B cell (primary cell): ENCODE data around the gene MED16. TPM values are rescaled to one million over a fixed set of nuclear protein-coding genes. Genes with fewer than 3 reads are reported as not detected.
"Not testable (repeated sequence)": the region's sequence is repeated elsewhere in the genome, so short reads cannot be mapped to it uniquely, and the experiment has no call there.

Experiments used
- ATAC-seq: fragments of 200-7000 bp; cut with Tn5 transposase; one replicate; pipeline ENCODE4 v1.10.0; 2021; ENCODE audit warnings: low read depth, mild to moderate bottlenecking, moderate number of reproducible peaks, moderate library complexity
- CTCF ChIA-PET: fragments of 350-600 bp; sonication (Branson Sonifier 250); formaldehyde crosslinking; loops from one replicate; lab custom pipeline; 2021; ENCODE audit warnings: antibody characterized with exemption, inconsistent platforms; lab: Charles Lee
- POLR2A ChIA-PET: fragments of 350-600 bp; sonication (Branson Sonifier 250); formaldehyde crosslinking; loops from one replicate; lab custom pipeline; 2021; ENCODE audit warnings: antibody characterized with exemption; lab: Charles Lee
- DNase-seq: peaks from one replicate; pipeline ENCODE4 v3.0.0; 2013
- H2AFZ ChIP-seq: 2 replicates; pipeline ENCODE4 v1.6.1; 2012; ENCODE audit warnings: mild to moderate bottlenecking, low read depth, low read length; ENCODE audit not compliant: insufficient read depth, poor library complexity, severe bottlenecking
- H3K27ac ChIP-seq, 2 donors: 1 replicate in 1 of 2; 2 replicates in 1 of 2; pipeline ENCODE4 v1.5.1; 2012 to 2013; ENCODE audit warnings: low read length in 2 of 2, mild to moderate bottlenecking in 2 of 2, moderate library complexity in 1 of 2
- H3K27me3 ChIP-seq, 4 experiments: fragments of 200-600 bp in 1 of 4; sonication (generic) in 1 of 4; replicated peaks in 1 of 4; 1 replicate in 2 of 4; 2 replicates in 2 of 4; pipeline versions ENCODE4 v1.6.1 to v1.7.0; 2013 to 2016; ENCODE audit warnings: low read length in 3 of 4, mild to moderate bottlenecking in 2 of 4, mixed read lengths in 1 of 4, moderate library complexity in 1 of 4; ENCODE audit not compliant: insufficient read depth in 4 of 4, control insufficient read depth in 3 of 4; ENCODE audit errors: control extremely low read depth in 1 of 4
- H3K36me3 ChIP-seq, 2 experiments: replicated peaks in 1 of 2; 1 replicate in 1 of 2; 2 replicates in 1 of 2; pipeline versions ENCODE4 v1.6.1 to v1.7.1; 2013; ENCODE audit warnings: low read length in 1 of 2; ENCODE audit not compliant: insufficient read depth in 2 of 2, control insufficient read depth in 1 of 2; ENCODE audit errors: control extremely low read depth in 1 of 2, extremely low read depth in 1 of 2
- H3K4me1 ChIP-seq, 2 donors: fragments of 200-600 bp in 1 of 2; sonication (generic) in 1 of 2; 1 replicate in 1 of 2; 2 replicates in 1 of 2; pipeline versions ENCODE4 v1.5.1 to v1.6.1; 2013 to 2017; ENCODE audit warnings: low read length in 2 of 2; ENCODE audit not compliant: control insufficient read depth in 2 of 2, insufficient read depth in 2 of 2
- H3K4me2 ChIP-seq: replicated peaks from 2 replicates; pipeline ENCODE3; 2012; ENCODE audit warnings: mild to moderate bottlenecking, low read depth, low read length; ENCODE audit not compliant: poor library complexity, severe bottlenecking
- H3K4me3 ChIP-seq, 5 experiments: fragments of 200-600 bp in 1 of 5; sonication (generic) in 1 of 5; 1 replicate in 3 of 5; 2 replicates in 2 of 5; pipeline versions ENCODE4 v1.5.1 to v1.7.0; 2011 to 2016; ENCODE audit warnings: low read length in 4 of 5, mild to moderate bottlenecking in 4 of 5, low read depth in 2 of 5, control low read depth in 1 of 5, moderate library complexity in 1 of 5; ENCODE audit not compliant: insufficient read depth in 1 of 5; ENCODE audit errors: control extremely low read depth in 1 of 5, extremely low read depth in 1 of 5
- H3K79me2 ChIP-seq: fragments of 200-600 bp; sonication (generic); one replicate; pipeline ENCODE4 v1.6.0; 2016; ENCODE audit warnings: low read length; ENCODE audit not compliant: control insufficient read depth, insufficient read depth
- H3K9ac ChIP-seq: fragments of 200-600 bp; sonication (generic); 2 replicates; pipeline ENCODE4 v1.6.1; 2017; ENCODE audit warnings: mild to moderate bottlenecking, low read length, moderate library complexity
- H3K9me3 ChIP-seq, 3 donors: one replicate each; pipeline versions ENCODE4 v1.6.1 to v1.7.1; 2013; ENCODE audit warnings: low read length in 2 of 3; ENCODE audit not compliant: control insufficient read depth in 2 of 3, insufficient read depth in 1 of 3; ENCODE audit errors: control extremely low read depth in 1 of 3
- H4K20me1 ChIP-seq: 2 replicates; pipeline ENCODE4 v1.6.0; 2012; ENCODE audit warnings: mild to moderate bottlenecking, low read length; ENCODE audit not compliant: insufficient read depth, control insufficient read depth, poor library complexity, severe bottlenecking
- H3K27ac Mint-ChIP-seq: one replicate; pipeline ENCODE4 v1.8.0; 2021; ENCODE audit warnings: mixed read lengths
- H3K27me3 Mint-ChIP-seq: one replicate; pipeline ENCODE4 v1.8.0; 2021; ENCODE audit warnings: mixed read lengths
- H3K4me1 Mint-ChIP-seq: one replicate; pipeline ENCODE4 v1.8.0; 2021; ENCODE audit warnings: mixed read lengths
- H3K4me3 Mint-ChIP-seq: one replicate; pipeline ENCODE4 v1.8.0; 2021; ENCODE audit warnings: mixed read lengths
- H3K9me3 Mint-ChIP-seq: one replicate; pipeline ENCODE4 v1.8.0; 2022; ENCODE audit warnings: mixed read lengths; ENCODE audit not compliant: insufficient read depth
- CTCF ChIP-seq: fragments of 200-600 bp; IDR thresholded peaks from one replicate; pipeline ENCODE4 v1.8.0; 2022; ENCODE audit warnings: antibody characterized with exemption, mild to moderate bottlenecking
- EZH2 ChIP-seq: IDR thresholded peaks from 2 replicates; pipeline ENCODE4 v1.6.1; 2012; ENCODE audit warnings: borderline replicate concordance, low read depth, mild to moderate bottlenecking, moderate library complexity, low read length; ENCODE audit not compliant: insufficient read depth, poor library complexity, severe bottlenecking
- WGBS: methylation state at CpG from one replicate; pipeline ENCODE4 v1.1.5; 2013; ENCODE audit warnings: missing lambda C conversion rate; ENCODE audit not compliant: insufficient coverage; 5-methylcytosine and 5-hydroxymethylcytosine counted together
- intact Hi-C: fragments of 100-400 bp; cut with micrococcal nuclease; formaldehyde crosslinking; loops from one replicate; pipeline ENCODE4 v1.10.0; 2022
- polyA plus RNA-seq: library from polyadenylated mRNA; depleted of rRNA; stranded (reverse); fragments of >200 nt; gene quantifications from 2 replicates; pipeline ENCODE4 v1.2.3, GENCODE V29; 2012
- small RNA-seq: library from RNA; depleted of rRNA; stranded (forward); fragments of <200 nt; gene quantifications from one replicate; pipeline ENCODE3, GENCODE V24; 2012; ENCODE audit warnings: low replicate concordance, low read depth; ENCODE audit not compliant: insufficient read length
- total RNA-seq, 2 donors: library from RNA; stranded (reverse); fragments of 120-200 nt in 1 of 2; gene quantifications; 1 replicate in 1 of 2; 2 replicates in 1 of 2; pipeline versions ENCODE4 v1.2.3 to v1.2.4, GENCODE V29; 2013 to 2022

Gene MED16
- total and polyA plus RNA-seq, 2 donors (not counting 1 experiment from before 2014, with no cell fraction given) = 85.0 to 85.3 TPM

GRCh38 chr19:821231-821824, 71.7 kb downstream of the MED16 start:
- Histone ChIP-seq H3K9ac (no peak overlapping the region), H3K9me3 (peaks cover 0 to 2% (median 0%) of the 10 kb centered on the region in 3 donors), H3K36me3 (no peaks in the 10 kb centered on the region), H3K27me3 (peaks cover 0 to 22% (median 8%) of the 10 kb centered on the region in 4 experiments), H2AFZ (no peak overlapping the region), H3K4me2 (peak overlapping the region; percentile 44), H3K79me2 (peaks cover 3% of the 10 kb centered on the region), H4K20me1 (no peaks in the 10 kb centered on the region), H3K4me3 (no peak overlapping the region), H3K27ac (no peak overlapping the region), H3K4me1 (peaks cover 0 to 4% of the 10 kb centered on the region in 2 donors)
- Mint-ChIP-seq H3K27me3 (peaks cover 7% of the 10 kb centered on the region), H3K9me3 (no peaks in the 10 kb centered on the region), H3K4me1 (peaks cover 2% of the 10 kb centered on the region), H3K27ac (no peak overlapping the region), H3K4me3 (no peak overlapping the region)
- ATAC-seq = no peak
- CTCF ChIA-PET = no interaction called here
- TF ChIP-seq EZH2 = no peak
- TF ChIP-seq CTCF = no peak
- POLR2A ChIA-PET = interaction anchor here (0.8 kb wide), 1 partner anchor 98 kb away, joined by 3 read pairs; no protein-coding TSS in a partner anchor
- 6% methylated on average over 50 of the region's 64 CpGs for WGBS
- intact Hi-C loops = no loop called here
- DNase-seq = no peak

- WGBS = 100% methylated on average over 2 of the region's 5 CpGs
- CTCF ChIA-PET, H3K27ac Mint-ChIP-seq, H3K4me3 Mint-ChIP-seq, ATAC-seq, H3K4me1 Mint-ChIP-seq, H3K9ac ChIP-seq, intact Hi-C loops, H2AFZ ChIP-seq, H3K36me3 ChIP-seq, H3K27me3 Mint-ChIP-seq, H3K79me2 ChIP-seq, H3K4me2 ChIP-seq, H3K9me3 ChIP-seq, H4K20me1 ChIP-seq, H3K9me3 Mint-ChIP-seq, H3K27ac ChIP-seq, DNase-seq, H3K4me3 ChIP-seq, POLR2A ChIA-PET, H3K4me1 ChIP-seq: not testable (repeated sequence)
- peaks cover 0 to 16% (median 6%) of the 10 kb centered on the region in 4 experiments for H3K27me3 ChIP-seq
Observed at GRCh38 chr19:820212-820611, 72.8 kb downstream of the MED16 start.

Small RNAs within 50 kb of the gene (small RNA-seq; reads per million reads assigned to genes)
- gene RNU6-9 = 4.6 reads per million, percentile 65 among the genes with 10 or more reads in this experiment

Other genes starting within 250 kb of the MED16 start
- gene RNF126, start 230.0 kb downstream of the MED16 start, total RNA-seq = 74.3 and 88.8 TPM in 2 replicates
- gene RNF126, start 230.0 kb downstream of the MED16 start, polyA plus RNA-seq = 99.6 and 118 TPM in 2 replicates
- gene FSTL3, start 216.8 kb downstream of the MED16 start, total RNA-seq = 5.6 and 5.8 TPM in 2 replicates
- 2.6 and 5.8 TPM in 2 replicates for gene FSTL3, start 216.8 kb downstream of the MED16 start, polyA plus RNA-seq
- not detected in 2 replicates for gene PRSS57, start 197.7 kb downstream of the MED16 start, total RNA-seq
- not detected in 2 replicates for gene PRSS57, start 197.7 kb downstream of the MED16 start, polyA plus RNA-seq
- not detected in 2 replicates for gene PALM, start 184.3 kb downstream of the MED16 start, total RNA-seq
- gene PALM, start 184.3 kb downstream of the MED16 start, polyA plus RNA-seq = 0.15 and 0.53 TPM in 2 replicates
- gene MISP, start 142.1 kb downstream of the MED16 start, total RNA-seq = not detected in 2 replicates
- gene MISP, start 142.1 kb downstream of the MED16 start, polyA plus RNA-seq = not detected in 2 replicates
- gene PTBP1, start 95.7 kb downstream of the MED16 start, total RNA-seq = 304 and 309 TPM in 2 replicates
- gene PTBP1, start 95.7 kb downstream of the MED16 start, polyA plus RNA-seq = 137 and 154 TPM in 2 replicates
- gene PLPPR3, start 71.2 kb downstream of the MED16 start, total RNA-seq = not detected in 2 replicates
- not detected in 2 replicates for gene PLPPR3, start 71.2 kb downstream of the MED16 start, polyA plus RNA-seq
- gene AZU1, start 65.3 kb downstream of the MED16 start, total RNA-seq = 0.44 and 0.70 TPM in 2 replicates
- gene AZU1, start 65.3 kb downstream of the MED16 start, polyA plus RNA-seq = 0.13 and 0.59 TPM in 2 replicates
- not detected in 2 replicates for gene PRTN3, start 52.2 kb downstream of the MED16 start, total RNA-seq
- not detected in 2 replicates for gene PRTN3, start 52.2 kb downstream of the MED16 start, polyA plus RNA-seq
- gene ELANE, start 40.9 kb downstream of the MED16 start, total RNA-seq = not detected in 2 replicates
- 0.18 TPM in 1 of 2 replicates, not detected in the other for gene ELANE, start 40.9 kb downstream of the MED16 start, polyA plus RNA-seq
- 0.79 and 0.87 TPM in 2 replicates for gene CFD, start 33.5 kb downstream of the MED16 start, total RNA-seq
- gene CFD, start 33.5 kb downstream of the MED16 start, polyA plus RNA-seq = 2.9 and 6.6 TPM in 2 replicates
- not detected in 2 replicates for gene RNU6-9, start 297 bp upstream of the MED16 start, total RNA-seq
- gene RNU6-9, start 297 bp upstream of the MED16 start, polyA plus RNA-seq = not detected in 2 replicates
- gene R3HDM4, start 20.0 kb upstream of the MED16 start, total RNA-seq = 165 and 176 TPM in 2 replicates
- gene R3HDM4, start 20.0 kb upstream of the MED16 start, polyA plus RNA-seq = 168 and 185 TPM in 2 replicates
- 0.56 and 0.79 TPM in 2 replicates for gene KISS1R, start 24.1 kb upstream of the MED16 start, total RNA-seq
- 0.55 and 1.3 TPM in 2 replicates for gene KISS1R, start 24.1 kb upstream of the MED16 start, polyA plus RNA-seq
- 60.5 and 66.7 TPM in 2 replicates for gene ARID3A, start 32.8 kb upstream of the MED16 start, total RNA-seq
- gene ARID3A, start 32.8 kb upstream of the MED16 start, polyA plus RNA-seq = 16.5 and 22.9 TPM in 2 replicates
- 50.5 and 60.5 TPM in 2 replicates for gene WDR18, start 91.2 kb upstream of the MED16 start, total RNA-seq
- gene WDR18, start 91.2 kb upstream of the MED16 start, polyA plus RNA-seq = 29.6 and 48.5 TPM in 2 replicates
- 0.10 and 0.42 TPM in 2 replicates for gene GRIN3B, start 107.2 kb upstream of the MED16 start, total RNA-seq
- 0.07 and 0.10 TPM in 2 replicates for gene GRIN3B, start 107.2 kb upstream of the MED16 start, polyA plus RNA-seq
- 373 and 377 TPM in 2 replicates for gene TMEM259, start 127.9 kb upstream of the MED16 start, total RNA-seq
- 607 and 730 TPM in 2 replicates for gene TMEM259, start 127.9 kb upstream of the MED16 start, polyA plus RNA-seq
- gene RNU6-2, start 128.3 kb upstream of the MED16 start, total RNA-seq = not detected in 2 replicates
- not detected in 2 replicates for gene RNU6-2, start 128.3 kb upstream of the MED16 start, polyA plus RNA-seq
- gene CNN2, start 133.4 kb upstream of the MED16 start, total RNA-seq = 186 and 198 TPM in 2 replicates
- 301 and 325 TPM in 2 replicates for gene CNN2, start 133.4 kb upstream of the MED16 start, polyA plus RNA-seq
- gene ABCA7, start 146.9 kb upstream of the MED16 start, total RNA-seq = 192 and 206 TPM in 2 replicates
- gene ABCA7, start 146.9 kb upstream of the MED16 start, polyA plus RNA-seq = 281 and 425 TPM in 2 replicates
- gene ARHGAP45, start 174.0 kb upstream of the MED16 start, total RNA-seq = 490 and 523 TPM in 2 replicates
- 488 and 579 TPM in 2 replicates for gene ARHGAP45, start 174.0 kb upstream of the MED16 start, polyA plus RNA-seq
- 103 and 106 TPM in 2 replicates for gene POLR2E, start 202.2 kb upstream of the MED16 start, total RNA-seq
- gene POLR2E, start 202.2 kb upstream of the MED16 start, polyA plus RNA-seq = 84.5 and 121 TPM in 2 replicates
- gene GPX4, start 210.8 kb upstream of the MED16 start, total RNA-seq = 202 and 213 TPM in 2 replicates
- gene GPX4, start 210.8 kb upstream of the MED16 start, polyA plus RNA-seq = 303 and 317 TPM in 2 replicates